ENCODE measurements around the gene BGN.

The BGN gene

DNA sequence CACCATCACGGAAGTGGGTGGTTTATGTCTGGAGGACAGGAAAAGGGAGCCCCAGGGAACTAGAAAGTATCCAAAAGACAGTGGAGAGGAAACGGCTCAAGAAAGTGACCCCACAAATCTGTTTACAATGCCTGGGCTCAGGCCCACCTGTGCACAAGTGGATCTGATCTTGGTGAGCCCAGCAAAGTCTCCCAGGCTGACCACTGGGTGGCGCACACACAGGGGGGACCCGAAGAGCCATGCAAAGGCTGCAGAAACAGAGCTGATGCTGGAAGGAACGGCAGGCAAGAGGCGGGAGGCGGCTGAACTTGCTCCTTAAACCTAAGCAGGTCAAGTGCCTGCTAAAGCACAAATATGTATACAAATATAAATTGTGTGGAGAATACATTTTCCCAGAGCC lies 34.0 kb upstream of the BGN start:
- DNase-seq (ENCODE audit: low read depth) = no peak

DNA sequence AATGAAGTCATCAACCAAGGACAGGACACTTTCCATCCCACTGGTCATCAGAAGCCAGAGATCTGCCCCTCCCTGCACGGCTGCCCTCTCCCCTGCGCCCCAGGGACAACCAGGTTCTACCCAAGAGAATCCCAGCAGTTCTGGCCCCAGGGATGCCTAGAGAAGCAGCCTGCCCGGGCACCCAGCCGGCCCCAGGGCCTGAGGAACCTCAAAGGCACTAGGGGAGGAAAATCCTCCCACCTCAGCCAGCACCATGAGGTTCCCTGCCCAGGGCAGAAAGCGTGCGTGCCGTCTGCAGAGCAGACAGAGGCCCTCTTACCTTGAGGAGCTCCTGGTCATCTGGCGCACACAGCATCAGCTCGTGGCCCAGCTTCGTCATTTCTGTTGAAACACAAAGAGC lies 32.5 kb upstream of the BGN start:
- DNase-seq (ENCODE audit: low read depth) = no peak

- DNase-seq (ENCODE audit: low read depth) = no peak
Observed at GRCh38 chrX:153463031-153463430, 31.7 kb upstream of the BGN start.

DNA sequence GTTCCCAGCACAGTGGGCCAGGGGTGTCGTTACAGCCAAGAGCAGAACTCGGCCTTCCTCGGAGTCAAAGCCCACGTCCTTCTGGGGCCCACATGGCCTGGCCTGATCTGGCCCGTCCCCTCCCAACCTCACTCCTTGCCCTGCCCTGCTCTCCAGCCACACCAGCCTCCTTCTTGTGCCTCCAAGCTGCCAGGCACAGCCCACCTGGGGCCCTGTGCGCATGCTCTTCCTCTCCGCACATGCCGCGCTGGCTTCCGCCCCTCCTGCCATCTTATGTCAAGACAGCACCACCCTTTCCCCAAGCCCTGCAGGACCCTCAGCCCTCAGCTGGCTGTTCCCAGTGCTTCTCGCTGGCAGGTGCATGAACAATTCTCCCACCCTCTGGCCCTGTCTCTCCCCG lies 31.2 kb upstream of the BGN start:
- no peak for DNase-seq (ENCODE audit: low read depth)

GRCh38 chrX:153464116-153464515 lies 30.7 kb upstream of the BGN start:
- no peak for DNase-seq (ENCODE audit: low read depth)

- DNase-seq (ENCODE audit: low read depth) = no peak
Observed at GRCh38 chrX:153465691-153466380, 28.9 kb upstream of the BGN start.

- DNase-seq (ENCODE audit: low read depth) = no peak
Observed at GRCh38 chrX:153468008-153468580, 26.7 kb upstream of the BGN start.

GRCh38 chrX:153469811-153470410 lies 24.9 kb upstream of the BGN start:
- DNase-seq (ENCODE audit: low read depth) = peak; percentile 15

- peak; percentile 76 for DNase-seq (ENCODE audit: low read depth)
Observed at GRCh38 chrX:153470411-153471363, 24.1 kb upstream of the BGN start, which contains the start of gene HAUS7. HAUS7 (minus strand) TSS chrX:153470576; CDS start chrX:153470557, 19 bp downstream.

DNA sequence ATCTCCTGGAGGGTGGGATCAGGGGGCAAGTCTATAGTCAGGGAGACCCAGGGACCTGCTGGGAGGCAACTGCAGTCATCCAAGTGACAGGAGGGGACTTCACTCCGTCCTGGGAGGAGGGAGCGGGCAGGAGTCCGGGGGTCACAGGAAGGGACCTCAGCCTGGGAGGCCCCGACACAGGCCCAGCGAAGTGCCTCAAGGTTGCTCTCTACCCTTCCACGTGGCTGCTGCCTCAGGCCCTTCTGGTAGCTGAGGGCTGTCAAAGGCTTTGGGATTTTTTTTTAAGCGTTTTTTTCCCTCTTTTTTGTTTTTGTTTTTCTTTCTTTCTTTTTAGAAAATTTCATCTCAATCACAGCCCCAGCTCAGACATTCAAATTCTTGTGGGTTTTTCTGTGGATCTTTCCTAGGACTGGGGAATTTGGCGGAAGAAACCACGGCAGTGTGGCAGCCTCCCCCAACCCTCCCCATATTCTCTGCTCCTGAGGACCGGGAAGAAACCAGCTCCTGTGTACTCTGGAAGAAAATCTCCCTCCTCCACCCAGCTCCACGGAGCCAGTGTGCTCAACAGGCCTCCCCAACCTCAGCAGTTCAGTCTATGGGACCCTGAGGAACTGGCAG lies 23.0 kb upstream of the BGN start:
- DNase-seq (ENCODE audit: low read depth) = no peak

DNA sequence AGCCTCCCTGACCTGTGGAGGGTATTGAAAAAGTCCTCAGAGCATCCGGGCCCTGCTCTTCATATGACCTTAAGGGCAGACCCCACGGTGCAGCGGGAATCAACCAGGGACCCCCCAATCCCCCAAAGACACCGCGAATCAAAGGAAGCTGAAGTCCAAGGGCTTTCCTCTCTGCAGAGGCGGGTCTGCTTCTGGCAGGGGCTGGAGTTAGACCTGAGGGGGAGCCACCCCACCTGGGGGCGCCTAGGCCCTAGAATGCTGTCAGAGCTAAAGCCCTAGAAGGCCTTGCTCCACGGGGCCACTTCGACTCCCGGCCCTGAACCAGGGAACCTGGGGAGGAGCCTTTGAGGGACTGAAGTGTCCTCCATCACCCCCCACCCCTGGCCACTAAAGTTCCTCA lies 21.7 kb upstream of the BGN start:
- DNase-seq (ENCODE audit: low read depth) = no peak

GRCh38 chrX:153474266-153474665 lies 20.5 kb upstream of the BGN start:
- DNase-seq (ENCODE audit: low read depth) = no peak

GRCh38 chrX:153474718-153475117 lies 20.1 kb upstream of the BGN start:
- no peak for DNase-seq (ENCODE audit: low read depth)

- no peak for DNase-seq (ENCODE audit: low read depth)
Observed at GRCh38 chrX:153475271-153475670, 19.5 kb upstream of the BGN start.

DNA sequence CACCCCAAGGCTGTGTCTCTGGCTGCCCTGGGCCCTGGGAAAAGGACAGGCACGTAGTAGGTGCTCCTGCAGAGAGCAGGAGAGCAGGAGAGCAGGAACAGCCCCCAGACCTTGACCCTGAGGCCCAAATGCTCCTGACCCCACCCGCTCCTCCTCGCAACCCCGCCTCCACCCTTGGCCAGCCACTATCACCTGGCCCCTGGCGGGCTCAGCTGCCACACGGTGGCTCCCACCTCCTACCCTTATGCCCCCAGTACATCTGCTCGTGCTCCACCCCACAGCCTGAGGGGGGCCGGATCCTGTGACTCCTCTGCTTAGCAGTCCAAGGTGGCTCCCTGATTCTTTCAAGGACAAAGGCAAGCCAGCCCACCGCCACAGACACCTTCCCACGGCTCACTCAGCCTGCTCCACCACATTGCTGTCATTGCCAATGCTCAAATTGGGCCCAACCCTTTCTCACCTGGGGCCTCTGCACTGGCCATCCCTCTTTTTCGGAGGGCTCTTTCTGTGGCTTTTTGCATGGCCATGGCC lies 19.0 kb upstream of the BGN start:
- no peak for DNase-seq (ENCODE audit: low read depth)

DNA sequence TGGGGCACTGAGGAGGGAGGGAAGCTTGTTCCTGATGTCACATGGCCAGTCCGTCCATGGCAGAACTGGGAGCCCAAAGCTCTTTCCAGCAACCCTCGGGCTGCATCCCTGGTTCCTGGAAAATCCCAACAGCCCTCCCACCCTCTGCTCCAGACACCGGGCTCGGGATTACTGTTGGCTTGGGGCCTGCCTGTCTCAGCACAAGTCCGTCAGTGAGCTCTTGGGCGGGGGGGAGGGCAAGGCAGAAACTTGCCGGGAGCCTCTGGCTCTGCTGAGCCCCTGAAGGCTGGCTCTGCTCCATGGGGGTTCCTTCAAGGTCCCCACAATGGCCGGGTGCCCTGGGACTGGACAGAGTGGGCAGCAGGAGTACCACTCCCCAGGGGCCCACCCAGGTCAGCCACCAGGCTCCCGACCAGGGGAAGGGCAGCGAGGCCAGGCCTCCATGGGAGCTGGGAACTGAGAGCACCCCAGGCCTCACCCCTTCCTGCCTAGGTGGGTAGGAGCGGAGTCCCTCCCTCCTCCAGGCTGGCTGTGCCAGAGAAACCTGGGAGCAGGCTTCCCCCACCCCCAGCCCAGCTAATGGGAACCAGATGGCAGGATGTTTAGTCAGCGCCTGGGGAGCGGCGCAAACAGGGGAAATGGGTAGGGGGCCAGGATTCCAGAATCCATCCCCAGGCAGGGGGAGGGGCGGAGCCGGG lies 18.0 kb upstream of the BGN start:
- DNase-seq (ENCODE audit: low read depth) = no peak

DNA sequence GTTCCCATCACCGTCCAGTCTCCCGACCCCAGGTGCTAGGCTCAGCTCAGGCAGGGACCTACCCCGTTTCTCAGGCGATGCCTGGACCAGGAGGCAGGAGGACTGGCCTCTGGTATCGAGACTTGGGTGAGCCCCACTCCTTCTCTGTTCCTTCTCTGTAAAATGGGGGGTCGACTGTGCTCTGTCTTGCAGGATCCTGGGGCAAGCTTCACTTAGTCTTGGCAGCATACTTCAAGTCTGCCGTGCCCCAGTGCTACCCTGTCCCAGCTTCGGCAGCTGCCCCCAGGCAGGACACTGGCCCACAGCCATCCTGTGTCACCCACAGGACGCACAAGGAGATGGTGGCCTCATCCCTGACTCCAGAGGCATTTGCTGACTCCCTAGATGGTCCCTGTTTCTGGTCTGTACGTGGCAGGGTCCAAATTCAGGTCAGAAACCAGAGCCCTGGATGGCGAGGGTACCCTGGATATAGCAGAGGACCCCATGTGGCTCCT lies 17.4 kb upstream of the BGN start:
- DNase-seq (ENCODE audit: low read depth) = no peak

DNA sequence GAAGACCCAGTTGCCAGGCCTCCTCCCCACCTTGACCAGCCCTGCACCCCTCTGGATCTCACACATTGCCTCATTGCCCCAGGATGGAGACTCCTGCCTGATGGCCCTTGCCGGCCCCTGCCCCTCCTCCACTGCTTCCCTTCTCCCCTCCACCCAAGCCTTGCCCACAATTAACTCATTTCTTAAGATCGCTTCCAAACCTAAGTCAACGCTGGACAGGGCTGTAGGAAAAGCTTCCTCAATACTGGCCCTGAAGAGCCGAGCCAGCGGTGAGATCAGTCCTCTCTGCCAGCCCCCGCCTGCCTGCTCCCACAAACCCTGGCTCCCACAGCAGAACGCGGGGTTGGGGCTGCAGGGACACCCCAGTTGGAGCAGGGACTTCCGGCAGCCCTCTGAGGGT lies 16.9 kb upstream of the BGN start:
- no peak for DNase-seq (ENCODE audit: low read depth)

DNA sequence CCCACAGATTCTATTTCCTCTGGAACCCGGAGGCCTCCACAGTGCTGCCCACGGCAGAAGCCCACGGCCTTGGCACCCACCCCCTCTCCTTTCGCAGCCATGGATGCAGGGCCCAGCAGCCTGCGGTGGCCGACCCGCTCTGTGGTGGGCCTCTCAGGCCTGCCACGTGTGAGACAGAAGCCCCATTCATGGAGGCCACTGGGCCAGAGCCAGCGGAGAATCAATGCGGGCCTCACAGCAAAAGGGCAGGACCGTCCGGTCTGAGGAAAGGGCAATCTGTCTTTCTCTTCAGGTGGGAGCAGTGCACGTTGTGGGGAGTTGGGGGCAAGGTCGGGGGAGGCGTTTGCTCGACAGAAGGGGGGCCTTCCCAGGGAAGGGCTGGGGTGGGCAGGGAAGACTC lies 16.0 kb upstream of the BGN start:
- no peak for DNase-seq (ENCODE audit: low read depth)

- DNase-seq (ENCODE audit: low read depth) = no peak
Observed at GRCh38 chrX:153481043-153481442, 13.7 kb upstream of the BGN start.
